Fibroblast of skin of left quadriceps (primary cell): ENCODE data around the gene CPD.
A peak's percentile ranks its signal among the peaks of the same experiment; 100 is the strongest.
"Not testable (repeated sequence)": the region's sequence is repeated elsewhere in the genome, so short reads cannot be mapped to it uniquely, and the experiment has no call there.

ENCODE experiments used
- DNase-seq, 2 experiments: peaks; one replicate each; pipeline ENCODE4 v3.0.0-alpha.2; 2013; ENCODE audit warnings: low read depth in 2 of 2

Gene CPD

DNA sequence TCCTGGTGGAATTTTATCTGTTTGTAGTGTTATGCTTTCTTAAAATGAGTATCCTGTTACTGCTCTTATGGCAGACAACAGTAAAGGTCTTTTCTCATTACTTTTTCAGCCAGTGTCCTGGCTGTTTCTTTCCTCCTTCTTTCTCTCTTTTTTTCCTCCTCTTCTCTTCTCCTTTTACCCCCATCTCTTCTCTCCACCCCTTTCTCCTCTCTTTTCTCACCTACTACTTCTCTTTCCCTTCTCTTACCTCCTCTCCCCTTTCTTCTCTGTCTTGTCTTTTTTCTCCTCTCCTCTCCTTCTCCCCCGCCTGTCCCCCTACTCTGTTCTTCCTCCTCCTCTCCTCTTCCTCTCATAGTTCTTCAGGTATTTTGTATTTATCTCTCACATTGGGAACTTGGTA lies 48.9 kb downstream of the CPD start:
- DNase-seq = no peak

DNA sequence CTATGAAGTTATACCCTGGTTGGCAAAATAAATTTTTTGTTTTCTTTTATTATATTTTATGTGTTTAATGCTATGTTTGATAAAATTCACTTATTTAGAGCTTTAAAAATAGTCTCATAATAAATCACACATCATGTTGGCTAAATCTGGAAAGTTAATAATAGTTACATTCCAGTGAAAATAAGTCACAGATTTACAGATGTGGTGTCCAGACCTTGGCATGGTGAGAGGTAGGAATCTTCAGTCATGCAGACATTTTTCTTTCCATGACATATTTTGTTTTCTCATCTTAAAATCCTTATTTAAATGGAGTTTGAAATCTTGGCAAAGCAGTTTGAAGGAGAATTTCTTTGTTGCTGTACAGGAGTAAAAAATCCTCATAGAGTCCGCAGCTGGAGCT lies 50.4 kb downstream of the CPD start:
- peak; percentile 47 to 53 for DNase-seq

DNA sequence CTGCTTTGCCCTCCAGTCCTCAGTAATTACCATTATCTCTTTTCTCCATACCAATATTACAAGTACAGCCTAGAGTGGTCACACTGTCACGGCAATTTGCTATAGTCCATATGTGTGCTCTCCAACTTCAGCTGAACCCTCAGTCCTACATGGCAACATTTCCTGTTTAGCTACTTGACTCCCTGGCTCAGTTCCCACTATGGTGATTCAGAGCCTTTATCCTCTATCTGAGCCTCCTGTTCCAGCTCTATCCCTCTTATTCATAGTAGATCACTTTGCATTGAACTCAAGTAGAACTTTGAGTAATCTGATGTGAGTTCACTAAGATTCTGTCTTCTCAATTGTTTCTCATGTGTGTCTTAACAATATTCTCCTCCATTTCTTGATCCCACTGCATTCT lies 54.8 kb downstream of the CPD start:
- peak; percentile 70 to 71 for DNase-seq

DNA sequence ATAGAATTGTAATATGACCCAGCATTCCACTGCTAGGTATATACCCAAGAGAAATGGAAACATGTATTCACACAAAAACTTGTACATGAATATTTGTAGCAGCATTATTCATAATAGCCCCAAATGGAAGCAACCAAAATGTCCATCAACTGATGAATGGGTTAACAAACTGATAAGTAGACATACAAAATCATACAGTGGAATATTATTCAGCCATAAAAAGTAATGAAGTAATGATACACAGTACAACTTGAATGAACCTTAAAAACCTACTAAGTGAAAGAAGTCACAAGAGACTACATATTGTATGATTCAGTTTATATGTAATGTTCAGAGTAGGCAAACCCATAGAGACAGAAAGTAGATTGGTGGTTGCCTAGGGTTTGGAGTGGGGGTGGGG lies 58.0 kb downstream of the CPD start:
- no peak for DNase-seq

DNA sequence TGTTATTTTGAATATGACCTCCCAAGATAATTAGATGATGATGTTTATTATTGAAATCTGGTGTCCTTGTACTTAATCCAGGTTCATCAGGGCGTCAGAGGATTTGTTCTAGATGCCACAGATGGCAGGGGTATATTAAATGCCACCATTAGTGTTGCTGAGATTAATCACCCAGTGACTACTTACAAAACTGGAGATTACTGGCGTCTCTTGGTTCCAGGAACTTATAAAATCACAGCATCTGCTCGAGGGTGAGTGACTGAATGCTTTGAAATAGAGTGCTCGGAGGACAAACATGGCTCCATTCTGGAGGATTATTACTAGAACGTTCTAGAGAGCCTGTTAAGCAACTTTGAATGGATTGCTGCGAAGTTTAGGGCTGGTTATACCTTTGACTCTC lies 65.0 kb downstream of the CPD start:
- DNase-seq = no peak

DNA sequence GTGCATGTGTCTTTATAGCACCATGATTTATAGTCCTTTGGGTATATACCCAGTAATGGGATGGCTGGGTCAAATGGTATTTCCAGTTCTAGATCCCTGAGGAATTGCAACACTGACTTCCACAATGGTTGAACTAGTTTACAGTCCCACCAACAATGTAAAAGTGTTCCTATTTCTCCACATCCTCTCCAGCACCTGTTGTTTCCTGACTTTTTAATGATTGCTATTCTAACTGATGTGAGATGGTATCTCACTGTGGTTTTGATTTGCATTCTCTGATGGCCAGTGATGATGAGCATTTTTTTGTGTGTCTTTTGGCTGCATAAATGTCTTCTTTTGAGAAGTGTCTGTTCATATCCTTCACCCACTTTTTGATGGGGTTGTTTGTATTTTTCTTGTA lies 67.9 kb downstream of the CPD start:
- DNase-seq = not testable (repeated sequence)

DNA sequence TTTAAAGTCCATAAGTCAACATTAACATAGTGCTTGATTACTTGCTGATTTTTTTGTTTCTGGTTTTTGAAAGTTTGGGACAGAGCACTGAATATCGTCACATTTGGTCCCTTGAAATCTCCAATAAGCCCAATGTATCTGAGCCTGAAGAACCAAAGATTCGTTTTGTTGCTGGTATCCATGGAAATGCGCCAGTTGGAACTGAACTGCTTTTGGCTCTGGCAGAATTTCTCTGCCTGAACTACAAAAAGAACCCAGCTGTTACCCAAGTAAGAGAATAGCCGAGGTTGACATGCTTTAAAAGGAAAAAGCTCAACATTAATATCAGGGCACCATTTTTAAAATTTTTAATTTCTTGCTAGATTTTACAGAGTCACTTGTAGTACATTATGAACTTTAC lies 70.8 kb downstream of the CPD start:
- DNase-seq = no peak

DNA sequence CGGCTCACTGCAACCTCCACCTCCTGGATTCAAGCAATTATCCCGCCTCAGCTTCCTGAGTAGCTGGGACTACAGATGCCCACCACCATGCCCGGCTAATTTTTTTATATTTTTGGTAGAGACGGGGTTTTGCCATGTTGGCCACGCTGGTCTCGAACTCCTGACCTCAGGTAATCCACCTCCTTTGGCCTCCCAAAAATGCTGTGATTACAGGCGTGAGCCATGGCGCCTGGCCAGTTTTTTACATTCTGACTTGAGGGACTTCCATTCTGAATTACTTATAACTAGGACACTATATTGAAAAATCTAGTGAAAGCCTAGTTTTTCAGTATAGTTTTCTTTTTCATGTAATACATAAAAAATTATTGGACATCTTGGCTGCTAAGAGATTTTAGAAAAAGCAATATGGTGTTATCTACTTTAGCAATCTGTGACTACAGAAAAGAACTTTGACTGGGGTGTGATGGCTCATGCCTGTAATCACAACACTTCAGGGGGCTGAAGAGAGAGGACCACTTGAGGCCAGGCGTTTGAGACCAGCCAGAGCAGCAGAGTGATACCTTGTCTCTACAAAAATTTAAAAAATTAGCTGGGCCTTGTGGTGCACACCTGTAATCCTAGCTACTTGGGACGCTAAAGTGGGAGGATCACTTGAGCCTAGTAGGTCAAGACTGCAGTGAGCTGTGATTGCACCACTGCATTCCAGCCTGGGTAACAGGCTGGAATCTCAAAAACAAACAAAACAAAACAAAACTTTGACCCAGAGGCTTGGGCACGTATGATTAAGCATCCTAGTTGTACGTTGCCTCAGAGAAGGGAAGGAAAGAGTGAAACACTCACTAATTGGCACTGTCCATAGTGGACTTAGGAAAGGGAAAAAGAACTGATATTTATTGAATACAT lies 71.6 kb downstream of the CPD start:
- DNase-seq = no peak

DNA sequence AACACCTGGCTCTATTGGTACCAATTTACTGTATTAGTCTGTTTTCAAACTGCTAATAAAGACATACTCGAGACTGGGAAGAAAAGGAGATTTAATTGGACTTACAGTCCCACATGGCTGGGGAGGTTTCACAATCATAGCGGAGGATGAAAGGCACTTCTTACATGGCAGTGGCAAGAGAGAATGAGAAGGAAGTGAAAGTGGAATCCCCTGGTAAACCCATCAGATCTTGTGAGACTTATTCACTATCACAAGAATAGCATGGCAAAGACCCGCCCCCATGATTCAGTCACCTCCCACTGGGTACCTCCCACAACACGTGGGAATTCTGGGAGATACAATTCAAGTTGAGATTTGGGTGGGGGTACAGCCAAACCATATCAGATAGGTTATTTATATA lies 75.9 kb downstream of the CPD start:
- DNase-seq = no peak

DNA sequence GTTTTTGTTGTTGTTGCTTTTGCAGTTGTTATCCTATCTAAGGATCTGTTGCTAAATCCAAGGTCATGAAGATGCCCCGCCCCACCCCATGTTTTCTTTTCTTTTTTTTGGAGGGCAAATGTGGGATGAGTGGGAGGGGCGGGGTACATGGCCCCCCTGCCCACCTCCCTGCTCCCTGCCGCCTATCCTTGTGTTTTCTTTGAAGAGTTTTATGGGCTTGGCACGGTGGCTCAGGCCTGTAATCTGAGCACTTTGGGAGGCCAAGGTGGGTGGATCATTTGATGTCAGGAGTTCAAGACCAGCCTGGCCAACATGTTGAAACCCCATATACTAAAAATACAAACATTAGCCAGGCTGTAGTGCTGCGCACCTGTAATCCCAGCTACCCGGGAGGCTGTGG lies 79.6 kb downstream of the CPD start:
- DNase-seq = no peak

DNA sequence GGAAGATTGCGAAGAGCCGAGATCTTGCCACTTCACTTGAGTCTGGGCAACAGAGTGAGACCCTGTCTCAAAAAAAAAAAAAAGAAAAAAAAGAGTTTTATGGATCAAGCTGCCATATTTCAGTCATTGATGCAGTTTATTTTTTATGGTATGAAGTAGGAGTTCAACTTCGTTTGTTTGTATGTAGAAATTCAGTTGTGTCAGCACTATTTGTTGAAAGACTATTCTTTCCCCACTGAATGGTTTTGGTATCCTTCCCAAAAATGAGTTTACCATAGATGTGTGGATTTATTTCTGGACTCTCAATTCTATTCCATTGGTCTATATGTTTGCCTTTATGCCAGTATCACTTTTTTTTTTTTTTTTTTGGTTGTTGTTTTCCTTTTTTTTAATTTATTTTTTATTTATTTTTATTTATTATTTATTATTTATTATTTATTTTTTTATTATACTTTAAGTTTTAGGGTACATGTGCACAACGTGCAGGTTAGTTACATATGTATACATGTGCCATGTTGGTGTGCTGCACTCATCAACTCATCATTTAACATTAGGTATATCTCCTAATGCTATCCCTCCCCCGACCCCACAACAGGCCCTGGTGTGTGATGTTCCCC lies 80.2 kb downstream of the CPD start:
- DNase-seq = not testable (repeated sequence)

DNA sequence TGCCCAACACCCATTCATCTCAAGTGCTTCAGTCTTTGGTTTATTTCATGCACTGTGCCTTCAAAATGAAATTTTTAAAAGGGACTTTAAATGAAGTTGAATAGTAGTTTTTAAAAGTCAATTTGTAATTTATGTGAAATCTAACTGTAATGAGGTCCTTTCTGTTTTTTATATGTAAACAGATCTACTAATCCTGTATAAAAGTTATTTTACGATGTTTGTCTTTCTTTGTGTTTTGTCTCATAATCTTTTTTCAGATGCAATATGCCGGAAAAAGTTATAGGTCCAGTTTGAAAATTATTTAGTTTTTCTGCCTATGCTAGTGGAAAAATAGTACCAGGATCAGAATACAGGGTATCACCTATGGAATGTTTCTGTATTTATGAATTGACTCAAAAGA lies 89.7 kb downstream of the CPD start:
- no peak for DNase-seq

DNA sequence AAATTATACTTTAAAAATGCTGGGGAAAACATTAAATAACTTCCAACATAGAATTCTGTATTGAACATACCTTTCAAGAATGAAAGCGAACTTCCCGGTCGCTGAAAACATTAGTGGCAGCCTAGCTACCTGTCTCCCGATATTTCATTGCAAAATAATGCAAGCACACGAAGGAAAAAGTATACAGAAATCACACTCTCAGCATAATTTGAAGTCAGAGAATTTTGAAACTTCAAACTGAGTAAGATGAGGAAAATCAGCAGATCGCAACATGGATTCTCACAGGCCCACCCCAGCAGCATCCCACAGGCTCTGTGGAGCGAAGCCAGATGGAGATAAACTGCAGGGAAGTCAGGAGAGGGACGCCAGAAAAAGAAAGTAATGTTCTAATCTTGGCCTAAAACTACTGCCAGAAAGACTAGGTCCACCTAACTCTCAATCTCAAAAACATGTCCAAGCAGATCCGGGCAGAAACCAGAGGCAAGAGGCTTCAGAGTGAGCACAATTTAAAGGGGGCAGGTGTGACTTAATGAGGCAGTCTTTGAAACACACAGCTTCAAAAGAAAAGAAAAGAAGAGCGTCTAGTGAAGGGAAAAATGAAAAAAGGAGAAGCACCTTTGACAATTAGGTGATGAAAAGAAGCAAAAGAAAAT lies 93.6 kb downstream of the CPD start:
- DNase-seq = no peak

DNA sequence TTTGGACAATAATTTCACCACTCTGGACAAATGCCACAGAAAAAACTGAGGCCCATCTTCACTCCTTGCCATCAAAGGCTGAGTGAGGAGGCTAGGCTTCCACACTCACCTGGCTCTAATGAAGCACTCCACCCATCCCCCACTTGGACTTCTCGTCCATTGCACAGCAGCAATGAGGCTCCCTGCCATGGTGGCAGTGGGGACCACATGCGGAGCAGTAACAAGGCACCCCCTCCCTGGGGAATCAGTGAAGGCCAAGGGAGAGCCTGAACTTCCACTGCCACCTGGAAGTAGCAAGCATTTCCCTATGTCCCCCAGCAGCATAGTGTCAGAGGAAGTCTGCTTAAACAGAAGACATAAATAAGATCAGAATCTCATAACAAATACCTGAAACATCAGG lies 96.5 kb downstream of the CPD start:
- DNase-seq = no peak

DNA sequence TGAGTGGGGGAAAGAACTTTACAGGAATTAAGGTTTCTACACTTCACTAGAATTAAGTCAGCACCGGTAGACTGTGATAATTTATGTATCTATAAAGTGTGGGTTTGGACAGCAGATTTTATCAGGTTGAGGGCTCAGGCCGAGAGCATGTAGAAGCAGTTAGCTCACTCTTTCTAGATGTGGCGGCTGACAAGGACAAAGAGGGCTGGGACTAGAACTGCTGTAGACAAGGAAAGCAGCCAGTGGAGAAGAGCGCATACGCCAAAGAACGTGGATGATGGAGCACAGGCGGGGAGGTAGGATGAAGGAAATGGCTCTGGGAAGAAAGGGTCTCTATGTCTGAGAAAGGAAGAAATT lies 98.0 kb downstream of the CPD start:
- no peak for DNase-seq

DNA sequence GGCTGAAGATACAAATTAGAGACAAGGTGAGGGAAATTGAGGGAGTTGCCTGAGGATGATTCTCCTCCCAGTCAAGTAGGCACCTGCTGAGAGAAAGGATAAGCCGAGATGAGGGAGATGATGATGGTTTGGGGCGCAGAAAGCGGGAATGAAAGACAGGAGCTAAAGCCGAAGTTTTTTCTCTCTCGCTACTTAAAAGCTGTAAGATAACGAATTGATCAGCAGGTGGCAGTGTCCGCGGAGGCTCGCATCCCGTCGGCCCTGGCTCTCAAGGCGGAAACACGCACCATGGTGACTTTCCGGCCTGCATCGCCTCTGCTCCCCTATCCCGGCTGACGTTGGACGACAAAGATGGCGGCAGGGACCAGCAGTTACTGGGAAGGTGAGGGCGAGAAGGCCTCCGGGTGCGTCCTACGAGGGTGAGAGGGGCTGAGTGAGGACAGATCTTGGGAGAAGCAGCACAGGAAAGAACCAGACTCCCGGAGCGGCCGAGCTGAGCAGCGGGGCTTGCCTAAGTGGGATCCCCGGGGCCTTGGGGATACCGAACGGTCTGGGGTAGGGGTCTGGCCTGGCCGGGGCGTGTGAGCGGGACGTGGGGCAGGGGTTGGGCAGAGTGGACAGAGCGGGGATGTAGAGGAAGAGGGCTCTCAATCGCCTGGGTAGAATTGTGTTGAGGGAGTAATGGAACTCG lies 98.5 kb downstream of the CPD start, which contains the start of gene GOSR1:
GOSR1 (plus strand) TSS at position 326 of the 691 bp plus-strand sequence; CDS start at position 352, 26 bp downstream.
- DNase-seq = peak; percentile 85

DNA sequence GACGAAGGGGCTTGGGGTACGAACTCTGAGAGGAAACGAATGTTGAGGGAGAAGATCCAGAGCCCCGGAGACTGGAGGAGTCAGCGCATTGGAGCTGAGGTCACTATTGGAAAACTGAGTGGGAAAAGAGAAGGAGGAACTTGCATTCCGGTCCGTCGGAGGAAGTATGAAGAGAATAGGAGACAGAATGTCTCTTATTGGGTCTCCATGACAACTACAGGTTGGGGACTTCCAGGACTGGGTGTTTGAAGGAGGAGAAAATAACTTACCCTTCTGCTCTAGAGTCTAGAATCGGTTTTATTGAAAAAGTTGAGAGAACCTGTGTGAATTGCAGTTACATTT lies 99.0 kb downstream of the CPD start:
- no peak for DNase-seq

DNA sequence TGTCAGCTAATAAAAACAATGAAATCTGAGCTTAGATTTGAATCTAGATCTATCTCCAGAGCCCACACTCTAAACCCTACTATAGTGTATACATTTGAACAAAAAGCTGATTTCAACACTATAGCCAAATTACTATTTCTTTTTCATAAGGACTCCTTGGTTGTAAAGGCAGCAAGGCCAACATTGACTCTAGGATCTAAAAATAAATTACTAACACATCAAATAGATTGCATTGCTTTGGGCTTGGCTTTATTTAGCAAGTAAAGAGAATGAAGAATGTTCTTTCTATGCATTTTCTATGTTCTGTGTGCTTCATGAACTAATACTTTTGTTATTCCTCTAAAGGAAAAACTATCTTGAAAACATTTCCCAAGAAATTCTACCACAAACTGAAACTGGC lies 103.8 kb downstream of the CPD start:
- no peak for DNase-seq

DNA sequence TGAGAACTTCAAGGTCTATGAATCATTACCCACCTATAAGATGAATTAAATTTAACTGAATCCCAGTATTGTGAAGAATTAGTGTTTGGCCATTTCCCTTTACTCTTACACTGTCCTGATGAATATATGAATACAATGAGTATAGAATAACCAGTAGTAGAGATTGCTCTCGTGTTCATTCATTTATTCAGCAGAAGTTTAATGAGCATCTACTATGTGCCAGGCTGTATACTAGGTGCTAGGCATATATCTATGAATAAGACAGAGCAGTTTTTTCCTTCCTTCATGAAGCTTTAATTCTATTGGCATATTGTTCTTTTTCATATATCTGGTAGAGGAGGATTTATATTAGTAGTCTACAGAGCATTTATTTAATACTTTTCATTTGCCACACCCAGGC lies 104.4 kb downstream of the CPD start:
- DNase-seq = no peak

DNA sequence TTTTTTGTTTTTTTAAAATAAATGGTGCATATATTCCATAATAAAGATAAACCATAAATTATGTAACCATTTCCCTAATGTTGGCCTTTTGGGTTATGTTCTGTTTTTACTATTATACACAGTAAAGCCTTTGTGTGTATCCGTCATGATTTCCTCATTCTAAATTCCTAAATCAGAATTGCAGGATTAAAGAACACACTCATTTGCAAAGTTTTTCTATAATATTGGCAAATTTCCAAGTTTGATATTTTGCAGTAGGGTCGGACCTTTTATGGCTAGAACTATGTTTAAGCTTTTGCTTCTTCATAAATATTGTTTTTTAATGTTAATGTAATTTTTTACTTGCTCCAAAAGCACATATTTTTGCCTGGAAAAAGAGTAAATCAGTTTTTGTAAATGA lies 115.1 kb downstream of the CPD start:
- DNase-seq = no peak

DNA sequence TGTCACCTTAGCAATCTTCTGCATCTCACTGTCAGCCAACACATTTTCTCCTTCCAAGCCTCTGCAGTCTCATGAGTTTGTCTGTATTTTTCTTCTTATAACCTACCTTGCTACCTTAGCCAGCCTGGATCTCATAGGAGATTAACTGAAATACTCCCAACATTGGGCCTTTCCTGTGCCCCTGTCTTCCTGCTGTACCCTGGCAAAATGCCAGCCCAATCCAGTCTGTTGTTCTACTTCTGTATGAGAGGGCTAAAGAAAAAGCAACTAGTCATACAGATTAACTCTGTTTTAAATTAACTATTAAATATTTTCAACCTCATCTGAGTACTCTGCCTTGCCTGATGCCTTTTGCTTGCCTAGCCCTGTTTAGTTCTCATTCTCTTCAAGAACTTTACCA lies 116.9 kb downstream of the CPD start:
- DNase-seq = no peak

DNA sequence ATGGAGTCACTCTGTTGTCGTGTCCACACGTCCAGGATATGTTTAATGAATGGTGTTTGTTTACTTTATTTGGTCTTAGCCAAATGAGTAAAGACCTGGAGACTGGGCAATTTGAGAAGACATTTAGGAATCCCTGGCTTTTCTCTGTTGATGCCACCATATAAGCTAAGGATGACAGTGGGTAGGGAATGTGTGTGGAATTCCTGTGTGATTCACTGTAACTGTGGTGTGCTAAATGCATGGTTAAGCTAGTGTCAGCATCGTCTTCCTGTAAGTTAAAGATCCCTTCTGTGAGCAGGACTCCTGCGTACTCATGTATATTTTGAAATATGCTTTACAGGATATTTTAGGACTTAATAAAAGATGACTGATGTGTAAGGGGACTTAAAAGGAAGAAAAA lies 124.8 kb downstream of the CPD start:
- DNase-seq = no peak
